K562 (cell line): ENCODE data around the gene CBFA2T3. TPM values are rescaled to one million over a fixed set of nuclear protein-coding genes. Genes with fewer than 3 reads are reported as not detected.

Experiments
- ATAC-seq: fragments of 200-7000 bp; cut with Tn5 transposase; 3 replicates; pipeline ENCODE4 v1.9.1; 2020; ENCODE audit warnings: moderate library complexity
- BruUV-seq: library from RNA; stranded (reverse); fragments of 400-500 nt; replicated peaks from 2 replicates; lab custom pipeline; 2021; lab: Mats Ljungman, UMichigan
- CTCF ChIA-PET: fragments of 300-600 bp; formaldehyde crosslinking; extraction: SDS; loops from one replicate; lab custom pipeline; 2021; ENCODE audit warnings: low intra/inter-chr PET ratio; lab: Yijun Ruan, JAX
- POLR2A ChIA-PET: fragments of 300-600, 350-650 bp; sonication (Branson Sonifier 250); formaldehyde crosslinking; extraction: SDS; loops from one replicate; lab custom pipeline; 2021; ENCODE audit warnings: antibody characterized with exemption, inconsistent platforms; lab: Yijun Ruan, JAX
- DNase-seq, 4 experiments: peaks; one replicate each; pipeline versions ENCODE4 v3.0.0 to v3.0.0-alpha.2; 2011 to 2018; ENCODE audit warnings: low spot score in 3 of 4, mixed read lengths in 3 of 4; ENCODE audit errors: extremely low read depth in 1 of 4
- FAIRE-seq: peaks from 2 replicates; lab custom pipeline; 2011; peaks lifted over from hg19 to GRCh38; lab: Jason Lieb, UNC
- H2AFZ ChIP-seq: 2 replicates; pipeline ENCODE4 v1.6.0; 2011; ENCODE audit warnings: low read depth, low read length, control low read depth, inconsistent platforms
- H3K27ac ChIP-seq: fragments of 200-600 bp; 3 replicates; pipeline ENCODE4 v1.8.0; 2011; ENCODE audit warnings: low read depth, mild to moderate bottlenecking, control low read depth, inconsistent platforms, low read length, moderate library complexity, mixed read lengths; ENCODE audit errors: extremely low read depth
- H3K27me3 ChIP-seq, 2 experiments: fragments of 300-600 bp in 1 of 2; 2 replicates in 1 of 2; 3 replicates in 1 of 2; pipeline versions ENCODE4 v1.6.0 to v1.8.0; 2011; ENCODE audit warnings: inconsistent platforms in 2 of 2, low read length in 2 of 2, mild to moderate bottlenecking in 1 of 2, mixed read lengths in 1 of 2, moderate library complexity in 1 of 2; ENCODE audit not compliant: control insufficient read depth in 2 of 2, insufficient read depth in 2 of 2
- H3K36me3 ChIP-seq: fragments of 300-600 bp; 3 replicates; pipeline ENCODE4 v1.8.0; 2011; ENCODE audit warnings: mild to moderate bottlenecking, low read length, inconsistent platforms; ENCODE audit not compliant: control insufficient read depth, insufficient read depth
- H3K4me1 ChIP-seq, 2 experiments: fragments of 200-600 bp in 1 of 2; replicated peaks in 1 of 2; 2 replicates in 1 of 2; 3 replicates in 1 of 2; pipeline versions ENCODE4 v1.5.1 to v1.8.0; 2011; ENCODE audit warnings: inconsistent platforms in 2 of 2, low read length in 2 of 2, mild to moderate bottlenecking in 1 of 2, mixed read lengths in 1 of 2, moderate library complexity in 1 of 2; ENCODE audit not compliant: control insufficient read depth in 2 of 2, insufficient read depth in 2 of 2
- H3K4me2 ChIP-seq: 2 replicates; pipeline ENCODE4 v1.6.1; 2011; ENCODE audit warnings: low read length, control low read depth, inconsistent platforms, mixed read lengths; ENCODE audit not compliant: insufficient read depth
- H3K4me3 ChIP-seq: fragments of 200-600 bp; sonication (generic), shearing (Covaris generic); 2 replicates; pipeline ENCODE4 v1.5.1; 2016; ENCODE audit warnings: control low read depth, inconsistent platforms
- H3K79me2 ChIP-seq: fragments of 200-600 bp; 3 replicates; pipeline ENCODE4 v1.8.0; 2011; ENCODE audit warnings: low read length, inconsistent platforms; ENCODE audit not compliant: control insufficient read depth, insufficient read depth
- H3K9ac ChIP-seq, 2 experiments: 2 replicates each; pipeline versions ENCODE4 v1.6.0 to v1.6.1; 2011; ENCODE audit warnings: low read depth in 2 of 2, low read length in 2 of 2, control low read depth in 1 of 2, inconsistent platforms in 1 of 2, mild to moderate bottlenecking in 1 of 2, mixed read lengths in 1 of 2; ENCODE audit not compliant: insufficient read depth in 1 of 2
- H3K9me1 ChIP-seq: one replicate; pipeline ENCODE4 v1.6.0; 2011; ENCODE audit warnings: inconsistent platforms, mild to moderate bottlenecking, low read length, moderate library complexity; ENCODE audit not compliant: control insufficient read depth, insufficient read depth
- H3K9me3 ChIP-seq: replicated peaks from 2 replicates; pipeline ENCODE4 v1.5.1; 2011; ENCODE audit warnings: low read depth, low read length, inconsistent platforms; ENCODE audit not compliant: control insufficient read depth, insufficient read depth
- H4K20me1 ChIP-seq: replicated peaks from 2 replicates; pipeline ENCODE4 v1.6.1; 2011; ENCODE audit warnings: low read length, inconsistent platforms, mixed read lengths; ENCODE audit not compliant: control insufficient read depth, insufficient read depth
- FIP1L1 ChIP-seq: fragments of 200-400 bp; formaldehyde crosslinking; IDR thresholded peaks from 2 replicates; pipeline ENCODE4 v1.6.1; 2018; ENCODE audit warnings: mild to moderate bottlenecking, low read depth, low read length; ENCODE audit not compliant: poor library complexity, severe bottlenecking
- KAT2B ChIP-seq: IDR thresholded peaks from one replicate; pipeline ENCODE4 v1.6.1; 2012; ENCODE audit warnings: low read depth, mild to moderate bottlenecking, control low read depth, inconsistent platforms, low read length, moderate library complexity
- POLR2A ChIP-seq: fragments of 450-650 bp; conservative IDR thresholded peaks from 2 replicates; pipeline ENCODE4 v1.6.1; 2016
- POLR2G ChIP-seq: fragments of 200-400 bp; formaldehyde crosslinking; IDR thresholded peaks from 2 replicates; pipeline ENCODE4 v1.6.1; 2017; ENCODE audit warnings: low read depth, mild to moderate bottlenecking, antibody characterized with exemption, low read length, moderate library complexity
- RBM22 ChIP-seq: fragments of 200-400 bp; formaldehyde crosslinking; IDR thresholded peaks from 2 replicates; pipeline ENCODE4 v1.6.1; 2018; ENCODE audit warnings: low read length, low read depth; ENCODE audit not compliant: poor library complexity, severe bottlenecking
- ZNF217 ChIP-seq: sonication (generic); formaldehyde crosslinking; IDR thresholded peaks from 2 replicates; pipeline ENCODE4 v1.8.0; 2022; ENCODE audit warnings: mild to moderate bottlenecking, missing genetic modification reagents
- WGBS: fragments of 100-300 bp; shearing (Covaris generic); methylation state at CpG from one replicate; pipeline ENCODE4 v1.1.6; 2016; ENCODE audit warnings: low coverage, mixed read lengths; ENCODE audit not compliant: insufficient coverage; ENCODE audit errors: missing lambda C conversion rate; 5-methylcytosine and 5-hydroxymethylcytosine counted together
- in situ Hi-C: fragments of 300-500 bp; cut with MboI; formaldehyde crosslinking; loops from 4 replicates; pipeline ENCODE4 v1.15.0; 2018; ENCODE audit warnings: inconsistent platforms, mixed read lengths
- intact Hi-C: fragments of 100-400 bp; cut with micrococcal nuclease; formaldehyde crosslinking; loops from 2 replicates; pipeline ENCODE4 v1.14.2; 2022
- polyA plus RNA-seq, 8 experiments: library from polyadenylated mRNA; depleted of rRNA in 4 of 8; stranded (reverse) in 5 of 8; unstranded in 3 of 8; fragments of >200 nt; fragmentation: Nextera tagmentation in 2 of 8; fragmentation: Illumina TruSeq in 1 of 8; extraction: Ambion mirVana in 2 of 8; extraction: Trizol in 1 of 8; gene quantifications; 2 replicates each; pipeline versions ENCODE4 v1.2.1 to v1.2.3, GENCODE V29; 2011 to 2014; ENCODE audit warnings: inconsistent platforms in 1 of 8, missing spikeins in 1 of 8
- total RNA-seq, 7 experiments: library from RNA; depleted of rRNA in 6 of 7; stranded (reverse); fragments of >200 nt in 6 of 7; fragmentation: Illumina TruSeq in 2 of 7; extraction: Trizol in 2 of 7; gene quantifications; 2 replicates each; pipeline versions ENCODE4 v1.2.1 to v1.2.3, GENCODE V29; 2011 to 2021; ENCODE audit warnings: low replicate concordance in 1 of 7

Gene CBFA2T3
- total and polyA plus RNA-seq, 9 of the 15 experiments (the other 6 are each of a cell fraction or from before 2014, with no cell fraction given), result 2.3 to 145 (median 6.7) TPM

GRCh38 chr16:88878967-88879787 lies 97.8 kb downstream of the CBFA2T3 start:
- H3K4me2 ChIP-seq, result no peak overlapping the region
- peaks cover 5% of the 10 kb centered on the region; the same call in 1 of the 2 replicates for H4K20me1 ChIP-seq
- intact Hi-C loops (no loop called here), in situ Hi-C loops (no loop called here)
- WGBS, result 97% methylated on average over 30 of the region's 45 CpGs
- TF ChIP-seq KAT2B, result no peak
- peak; percentile 20; the same call in 1 of the 2 replicates for TF ChIP-seq POLR2A
- TF ChIP-seq POLR2G, result peak; percentile 79
- peak; percentile 93 for TF ChIP-seq RBM22
- TF ChIP-seq ZNF217, result no peak
- peak; percentile 25 for TF ChIP-seq FIP1L1
- H3K4me1 ChIP-seq, result peaks cover 0 to 63% of the 10 kb centered on the region in 2 experiments; a peak in 2 of 5 replicates
- FAIRE-seq (no peak), ATAC-seq (no peak), DNase-seq (no peak)
- no peaks in the 10 kb centered on the region for H3K27me3 ChIP-seq
- H3K9ac ChIP-seq, result peak overlapping the region in 1 of 2 experiments; percentile 45; a peak in 1 of 4 replicates
- H3K4me3 ChIP-seq, result no peak overlapping the region
- peaks cover 100% of the 10 kb centered on the region for H3K36me3 ChIP-seq
- no TSS peak for BruUV-seq
- H2AFZ ChIP-seq, result no peak overlapping the region
- H3K9me1 ChIP-seq, result no peaks in the 10 kb centered on the region
- no peak overlapping the region for H3K27ac ChIP-seq
- ChIA-PET CTCF (no interaction called here), POLR2A (interaction anchor here (0.7 to 1.2 kb wide), 2 partner anchors 125 to 146 kb away, joined by 3 to 4 read pairs; no protein-coding TSS in a partner anchor)
- no peaks in the 10 kb centered on the region for H3K9me3 ChIP-seq
- H3K79me2 ChIP-seq, result no peaks in the 10 kb centered on the region
